ENCODE results near the gene TWNK.

DNA sequence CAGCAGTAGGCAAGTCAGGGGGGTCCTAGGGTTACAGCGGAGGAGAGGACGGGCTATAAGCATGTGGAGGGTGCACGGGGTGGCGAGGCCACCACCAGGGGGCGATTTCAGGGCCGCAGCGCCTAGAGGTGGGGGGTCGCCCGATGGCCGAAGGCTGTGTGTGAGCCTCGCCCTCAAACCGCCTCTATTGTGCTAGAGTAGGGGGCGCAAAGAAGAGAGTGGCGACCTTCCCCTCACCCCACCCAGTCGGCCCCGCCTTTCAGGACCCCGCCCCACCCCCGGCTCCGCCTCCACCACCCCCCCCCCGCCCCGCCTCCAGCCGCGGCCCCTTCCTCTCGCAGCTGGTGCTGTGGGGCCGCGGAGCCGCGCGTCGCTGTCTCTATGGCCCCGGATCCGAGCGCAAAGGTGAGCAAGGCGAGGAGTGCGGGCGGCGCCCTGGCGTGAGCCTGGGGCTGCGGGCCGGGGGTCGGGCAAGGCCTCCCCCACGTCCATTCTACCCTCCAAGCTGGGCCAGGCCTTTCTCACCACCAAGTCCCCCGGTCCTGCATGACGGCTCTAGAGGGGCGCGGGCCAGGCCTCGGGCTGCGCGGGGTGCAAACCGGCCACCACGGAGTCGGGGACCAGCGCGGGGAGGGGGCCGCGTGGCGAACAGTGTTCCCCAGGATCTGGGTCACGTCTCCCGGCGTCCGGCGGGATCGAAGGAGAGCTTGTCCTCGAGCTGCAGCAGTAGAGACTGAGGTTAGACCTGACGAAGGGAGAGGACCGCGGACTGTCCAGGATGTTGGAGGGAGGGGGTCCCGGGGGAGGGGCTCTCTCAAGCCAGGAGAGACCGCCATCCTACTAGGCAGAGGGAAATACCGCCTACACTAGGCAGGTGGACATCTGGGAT lies 17.9 kb upstream of the TWNK start, which contains the start of gene SEMA4G:
- TF ChIP-seq CTCF (IDR thresholded peaks at IDR 0.05) = peak; percentile 36 to 71 (median 54)
- peak in 1 of 2 donors; percentile 24 for TF ChIP-seq POLR2A (IDR thresholded peaks at IDR 0.05)
